ENCODE measurements around the gene CERS6.

CERS6 gene

DNA sequence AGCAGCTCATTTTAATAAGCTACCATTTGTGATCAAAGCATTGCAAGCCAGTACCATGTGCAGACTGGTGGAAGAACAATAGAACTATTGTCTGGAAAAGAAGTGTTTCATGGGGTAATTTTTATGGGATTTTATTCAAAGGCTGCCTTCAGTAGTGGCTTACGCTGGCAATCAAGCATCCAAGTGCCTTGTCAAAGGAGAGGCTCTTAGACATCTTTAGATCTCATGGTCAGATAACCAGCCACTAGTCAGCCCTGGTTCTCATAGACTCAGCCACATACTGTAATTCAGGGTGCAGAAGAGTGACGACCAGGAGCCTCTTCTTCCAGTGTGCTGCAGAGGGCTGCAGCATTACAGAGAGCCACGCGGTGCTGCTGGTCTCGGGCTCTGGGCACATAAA lies 247.9 kb downstream of the CERS6 start:
- DNase-seq = no peak

DNA sequence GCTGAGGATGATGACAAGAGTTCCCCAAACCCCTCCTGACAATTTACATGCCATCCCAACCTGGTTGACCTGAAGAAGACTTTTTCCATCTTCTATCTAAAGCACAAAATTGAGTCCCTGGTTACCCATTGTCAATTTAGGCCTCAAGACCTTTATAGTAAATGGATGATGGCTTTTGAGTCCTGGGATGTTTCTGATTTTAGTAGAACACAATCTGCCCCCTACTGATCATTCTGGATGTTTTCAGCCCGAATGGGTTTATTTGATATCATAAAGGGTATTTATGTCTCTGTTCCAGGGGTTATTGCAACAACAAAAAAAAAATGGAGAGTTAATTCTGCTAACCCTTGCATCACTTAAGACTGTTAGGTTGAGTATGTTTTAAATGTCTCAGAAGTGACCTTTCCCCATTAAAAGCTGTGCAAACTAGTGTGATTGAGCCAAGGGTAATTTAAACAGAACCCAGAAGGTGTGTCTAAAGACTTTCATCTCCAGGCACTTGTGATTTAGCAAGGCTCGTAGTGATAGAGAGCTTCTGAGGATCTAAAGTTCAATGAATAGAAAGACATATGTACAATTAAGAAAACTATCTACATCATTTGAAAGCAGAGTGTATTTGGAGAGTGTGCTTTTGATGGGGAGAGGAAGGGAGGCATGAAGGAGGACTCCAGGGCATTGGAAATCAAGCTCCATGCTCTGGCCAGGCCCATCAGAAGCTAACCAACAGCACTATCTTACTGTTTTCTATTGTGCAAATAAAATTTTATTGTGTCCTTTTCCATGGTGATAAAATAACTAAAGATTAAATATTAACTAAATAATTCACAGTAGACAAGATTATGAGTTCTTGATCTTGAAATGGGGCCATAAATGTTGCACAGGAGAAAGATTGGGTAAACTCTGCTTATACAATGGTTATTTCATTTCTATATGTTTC lies 249.7 kb downstream of the CERS6 start:
- no peak for DNase-seq

DNA sequence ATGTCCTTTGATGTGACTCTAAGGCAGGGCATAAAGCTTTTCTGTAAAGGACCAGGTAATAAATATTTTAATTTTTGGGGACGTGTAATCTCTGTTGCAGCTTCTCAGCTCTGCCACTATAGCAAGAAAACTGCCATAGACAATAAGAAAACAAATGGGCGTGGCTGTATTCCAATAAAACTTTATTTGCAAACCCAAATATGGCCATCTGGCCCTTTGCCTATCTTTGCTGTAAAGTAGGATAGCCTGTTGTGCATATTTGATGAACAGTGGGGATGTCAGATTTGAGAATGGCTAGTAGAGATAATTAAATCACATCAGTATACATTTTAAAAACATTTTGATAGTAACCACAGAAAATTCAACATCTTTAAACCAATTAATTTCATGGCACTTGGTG lies 250.7 kb downstream of the CERS6 start:
- no peak for DNase-seq

DNA sequence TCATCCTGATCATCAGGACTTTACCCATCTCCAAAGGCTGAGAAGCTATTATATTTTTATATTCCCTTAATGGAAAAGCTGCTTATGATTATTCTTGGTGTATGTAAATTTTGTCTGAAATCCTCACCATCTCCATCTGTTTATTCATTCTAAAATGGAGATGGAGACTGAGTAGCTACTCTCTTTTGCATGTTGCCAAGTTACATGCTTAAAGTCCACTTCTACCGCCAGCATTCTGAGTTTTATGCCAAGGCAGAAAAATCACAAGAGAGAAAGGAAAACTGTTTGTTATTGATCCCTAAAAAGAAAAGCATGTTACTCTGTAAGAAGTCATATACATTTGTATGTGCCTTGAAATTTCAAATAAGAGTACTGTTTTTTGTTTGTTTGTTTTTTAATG lies 252.0 kb downstream of the CERS6 start:
- no peak for DNase-seq

DNA sequence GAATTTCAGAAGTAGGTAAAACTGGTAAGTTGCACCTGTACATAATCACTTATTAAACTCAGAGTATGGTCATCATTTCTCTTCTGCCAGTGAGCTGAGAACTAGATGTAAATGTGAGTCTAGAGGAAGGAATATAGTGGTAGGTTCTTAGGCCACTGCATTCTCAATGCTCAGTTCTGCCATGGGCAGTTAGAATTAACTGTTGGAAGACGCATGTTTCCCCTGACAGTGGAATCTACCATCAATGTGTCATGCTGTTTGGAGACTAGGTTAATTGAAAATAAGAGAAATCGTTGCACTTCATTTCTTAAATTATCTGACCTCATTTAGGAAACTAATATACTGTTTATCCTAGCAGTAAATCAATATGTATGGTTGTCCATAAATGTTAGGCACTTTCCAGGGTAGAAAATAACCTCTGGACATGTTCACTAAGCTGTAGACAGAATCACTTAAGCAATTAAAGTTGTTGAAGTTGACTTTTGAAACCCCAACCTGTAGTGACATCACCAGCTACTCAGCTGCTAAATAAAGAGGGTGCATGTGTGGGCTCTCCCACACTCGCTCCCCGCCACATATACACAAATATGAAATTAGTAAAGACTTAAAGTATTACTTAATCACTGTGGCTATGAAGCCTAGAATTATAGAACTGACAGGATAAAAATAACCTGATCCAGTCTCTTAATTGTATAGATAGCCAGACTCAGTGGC lies 254.8 kb downstream of the CERS6 start:
- no peak for DNase-seq

DNA sequence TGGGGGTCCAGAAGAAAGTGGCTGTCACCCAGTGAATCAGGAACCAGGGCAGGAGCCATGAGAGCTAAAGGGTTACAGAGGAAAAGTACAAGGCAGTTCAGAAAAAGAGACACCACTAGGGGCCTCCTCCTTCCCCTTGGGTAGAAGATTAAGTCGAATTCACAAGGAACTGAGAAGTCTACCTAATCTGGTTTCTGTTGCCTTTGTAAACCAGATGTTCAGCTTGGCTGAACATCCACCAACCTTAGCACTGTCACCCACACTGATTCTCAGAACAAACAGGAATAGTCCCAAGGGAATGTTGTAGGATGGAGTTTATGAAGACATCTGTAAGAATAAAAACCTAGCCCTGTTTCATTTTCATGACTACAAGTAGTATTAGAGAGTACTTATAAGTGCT lies 256.0 kb downstream of the CERS6 start:
- DNase-seq = no peak

DNA sequence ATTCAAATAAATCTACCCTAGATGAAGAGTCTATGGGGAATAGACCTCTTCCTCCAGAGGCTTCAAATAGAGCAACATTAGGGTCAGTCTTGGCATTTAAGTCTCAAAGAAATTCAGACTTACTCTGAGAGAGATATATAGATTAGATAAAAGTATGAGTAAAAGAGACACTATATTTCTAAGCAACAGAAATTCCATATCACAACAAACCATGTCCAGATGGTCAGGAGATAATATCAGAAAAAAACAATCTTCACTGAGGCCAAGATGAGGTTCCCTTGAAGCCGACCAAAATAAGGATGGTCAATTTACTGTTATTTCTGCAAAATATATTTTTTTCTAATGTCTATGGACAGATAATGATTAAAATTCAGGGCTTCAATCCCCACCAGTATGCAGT lies 257.3 kb downstream of the CERS6 start:
- no peak for DNase-seq

DNA sequence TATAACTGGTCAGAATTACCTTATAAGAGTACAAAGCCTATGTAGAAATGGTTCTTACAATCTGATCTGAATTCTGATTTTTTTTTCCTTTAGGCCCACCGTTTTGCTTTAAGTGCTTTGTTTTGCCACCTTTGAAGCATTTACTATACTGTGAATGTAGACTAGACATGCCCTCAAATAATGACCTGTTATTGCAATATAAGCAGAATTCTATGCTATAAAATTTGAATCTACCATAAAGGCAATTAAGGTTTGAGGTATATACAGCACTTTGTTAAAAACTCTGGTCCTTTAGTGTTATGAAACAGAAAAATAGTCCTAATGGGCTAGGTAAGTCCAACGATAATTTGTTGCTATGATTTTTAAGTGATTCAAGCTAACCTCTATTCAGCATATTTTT lies 259.8 kb downstream of the CERS6 start:
- no peak for DNase-seq

DNA sequence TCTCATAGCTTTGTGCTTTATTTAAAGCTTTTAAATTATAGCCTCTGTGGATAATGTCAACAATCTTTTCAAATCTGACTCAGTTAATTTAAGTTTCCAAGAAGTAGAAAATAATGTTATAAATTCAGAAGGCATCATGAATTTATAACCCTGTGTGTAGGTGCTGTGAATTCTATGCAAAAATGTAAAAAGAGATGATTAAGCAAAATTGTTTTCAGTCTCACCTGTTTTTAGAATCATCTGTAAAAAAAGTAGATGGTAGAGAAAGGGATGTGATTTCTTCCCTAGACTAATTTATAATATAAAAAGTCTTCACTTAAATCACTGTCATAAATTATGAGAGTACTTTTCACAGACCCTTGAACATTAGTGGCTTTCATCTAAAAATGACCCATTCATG lies 260.8 kb downstream of the CERS6 start:
- DNase-seq = no peak

DNA sequence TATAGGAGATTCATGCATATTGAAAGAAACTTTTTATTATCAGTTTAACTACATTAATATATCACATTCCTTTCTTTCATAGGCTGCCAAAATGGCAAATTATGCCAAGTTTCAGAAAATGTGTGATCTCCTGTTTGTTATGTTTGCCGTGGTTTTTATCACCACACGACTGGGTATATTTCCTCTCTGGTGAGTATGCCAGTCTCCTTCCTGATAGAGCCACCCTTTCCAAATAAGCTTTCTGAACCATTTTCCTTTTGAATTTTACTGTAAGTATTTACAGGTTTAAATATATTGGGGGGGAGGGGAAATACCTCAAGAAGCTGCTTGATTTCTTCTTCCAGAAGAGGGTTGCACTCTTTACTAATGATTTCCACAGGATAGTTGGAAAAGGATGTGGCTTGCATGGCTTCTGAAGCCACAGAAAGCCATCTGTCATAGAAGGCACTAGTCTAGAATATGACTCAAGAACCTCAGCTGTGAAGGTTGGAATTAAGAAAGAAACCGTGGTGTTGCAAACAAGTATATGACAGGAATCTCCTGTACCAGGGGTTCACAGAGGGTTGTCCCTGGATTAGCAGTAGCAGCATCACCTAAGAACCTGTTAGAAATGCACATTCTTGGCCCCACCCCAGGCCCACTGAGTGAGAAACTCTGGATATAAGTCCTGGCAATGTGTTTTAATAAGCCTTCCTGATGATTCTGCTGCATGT lies 261.9 kb downstream of the CERS6 start:
- DNase-seq = no peak

DNA sequence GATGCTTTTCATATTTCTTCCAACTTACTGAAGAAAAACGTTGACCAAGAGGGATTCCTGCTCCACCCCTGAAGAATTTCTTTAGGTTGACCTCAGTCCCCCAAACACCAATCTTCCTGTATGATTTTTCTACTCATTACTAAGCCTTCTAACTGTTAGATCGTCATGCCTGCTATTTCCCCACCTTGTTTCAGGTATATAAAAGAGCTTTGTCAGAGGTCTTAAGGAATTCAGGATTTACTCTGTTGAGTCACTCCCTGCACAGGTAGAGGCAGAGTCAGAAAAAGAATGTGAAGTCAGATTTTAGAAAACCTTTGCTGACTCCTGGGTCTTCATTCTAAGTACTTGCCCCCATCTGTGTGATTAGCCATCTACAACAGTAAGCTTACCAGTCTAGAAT lies 262.6 kb downstream of the CERS6 start:
- no peak for DNase-seq

DNA sequence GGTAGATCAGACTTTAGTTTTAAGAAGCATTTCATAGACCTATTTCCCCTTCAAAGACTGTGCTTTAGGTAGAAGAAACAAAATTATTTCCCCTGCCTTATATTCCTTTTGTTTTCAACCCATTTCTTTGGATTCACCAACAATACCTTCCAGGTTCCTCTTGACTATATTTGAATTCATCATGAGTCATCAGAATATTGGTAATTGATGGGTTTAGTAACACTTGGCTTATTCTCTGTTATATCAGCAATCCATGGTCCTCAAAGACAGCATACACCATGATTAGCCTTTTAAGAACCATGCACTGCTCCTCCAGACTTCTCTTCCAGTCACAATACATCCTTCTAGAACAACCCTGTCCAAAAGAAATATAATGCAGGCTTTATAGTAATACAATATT lies 263.4 kb downstream of the CERS6 start:
- no peak for DNase-seq

DNA sequence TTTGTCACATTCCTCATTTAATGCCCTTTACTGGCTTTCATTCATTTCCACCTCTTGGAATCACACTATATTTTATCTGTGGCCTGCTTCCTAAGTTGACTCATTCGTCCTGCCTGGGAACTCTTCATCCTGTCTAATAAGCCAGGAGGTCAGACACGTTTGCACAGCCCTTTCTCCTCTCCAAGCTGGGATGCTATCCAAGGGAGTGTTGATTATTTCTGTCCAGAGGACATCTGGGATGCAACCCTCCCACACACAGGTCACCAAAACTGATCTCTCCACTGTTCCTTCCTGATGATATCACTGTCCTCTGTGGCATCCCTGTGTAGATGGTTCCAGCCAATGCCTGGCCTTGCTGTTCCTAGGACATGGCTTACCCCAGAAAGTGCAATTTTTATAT lies 266.5 kb downstream of the CERS6 start:
- DNase-seq = no peak

DNA sequence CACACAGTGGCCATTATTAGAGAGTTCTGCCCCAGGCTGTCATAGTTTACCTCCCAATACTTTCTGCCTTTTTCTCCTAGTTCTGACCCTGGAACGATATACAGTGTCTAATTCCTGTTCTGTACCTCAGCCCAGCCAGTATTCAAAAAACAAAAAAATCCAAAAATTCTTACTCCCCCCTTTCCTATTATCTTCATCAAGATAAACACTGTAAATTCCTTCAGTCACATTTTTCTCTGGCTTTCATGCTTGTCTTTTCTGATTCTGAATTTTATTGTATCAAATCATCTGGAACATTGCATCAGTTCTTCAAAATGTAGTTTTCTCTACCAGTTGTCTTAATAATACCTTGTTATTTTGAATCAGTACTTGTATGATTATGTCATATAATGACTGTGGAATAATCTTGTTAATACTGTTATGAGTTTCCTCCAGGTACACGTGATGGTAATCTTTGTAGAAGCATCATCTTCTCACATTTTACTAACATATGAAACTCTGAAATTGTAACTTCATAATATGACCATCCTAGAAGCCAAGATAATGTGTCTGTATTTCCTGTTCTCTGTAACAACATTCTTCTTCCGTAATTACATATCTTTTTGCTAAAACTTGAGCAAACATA lies 267.3 kb downstream of the CERS6 start:
- DNase-seq = no peak

DNA sequence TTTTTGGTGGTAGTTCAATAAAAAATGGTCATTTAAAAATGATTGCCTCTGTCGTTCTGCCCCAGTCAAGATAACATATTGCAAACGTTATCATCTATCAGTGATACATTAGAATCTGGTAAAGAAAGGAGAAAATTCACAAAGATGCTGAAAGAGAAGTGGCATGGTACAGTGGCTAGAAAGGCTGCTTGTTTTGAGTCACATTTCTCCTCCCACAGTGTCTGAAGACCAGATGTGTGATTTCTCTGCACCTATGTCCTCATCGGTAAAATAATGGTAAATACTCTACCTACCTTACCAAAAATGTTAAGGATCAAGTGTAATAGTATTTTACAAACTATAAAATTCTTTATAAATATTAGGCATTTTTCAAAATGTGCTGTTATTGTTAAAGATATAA lies 270.3 kb downstream of the CERS6 start:
- no peak for DNase-seq

DNA sequence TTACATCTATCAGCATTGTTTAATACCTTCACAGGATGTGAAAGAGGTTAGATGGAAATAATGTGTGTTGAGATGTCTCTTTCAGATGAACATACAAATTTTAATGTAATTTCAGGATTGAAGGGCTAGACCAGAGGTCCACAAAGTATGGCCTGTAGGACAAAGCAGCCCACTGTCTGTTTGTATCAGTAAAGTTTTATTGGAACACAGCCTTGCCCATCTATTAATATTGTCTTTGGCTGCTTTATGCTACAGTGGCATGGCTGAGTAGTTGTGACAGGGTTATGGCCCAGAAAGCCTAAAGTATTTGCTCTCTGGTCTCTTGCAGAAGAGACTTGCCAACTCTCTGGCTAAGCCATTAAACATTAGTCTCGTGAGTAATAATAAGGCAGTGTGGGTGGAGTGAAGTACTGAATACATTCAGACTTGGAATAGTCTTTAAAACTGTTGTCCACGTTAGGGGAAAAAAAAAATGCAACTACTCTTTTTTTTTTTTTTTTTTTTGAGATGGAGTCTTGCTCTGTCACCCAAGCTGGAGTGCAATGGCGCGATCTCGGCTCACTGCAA lies 271.9 kb downstream of the CERS6 start:
- no peak for DNase-seq

DNA sequence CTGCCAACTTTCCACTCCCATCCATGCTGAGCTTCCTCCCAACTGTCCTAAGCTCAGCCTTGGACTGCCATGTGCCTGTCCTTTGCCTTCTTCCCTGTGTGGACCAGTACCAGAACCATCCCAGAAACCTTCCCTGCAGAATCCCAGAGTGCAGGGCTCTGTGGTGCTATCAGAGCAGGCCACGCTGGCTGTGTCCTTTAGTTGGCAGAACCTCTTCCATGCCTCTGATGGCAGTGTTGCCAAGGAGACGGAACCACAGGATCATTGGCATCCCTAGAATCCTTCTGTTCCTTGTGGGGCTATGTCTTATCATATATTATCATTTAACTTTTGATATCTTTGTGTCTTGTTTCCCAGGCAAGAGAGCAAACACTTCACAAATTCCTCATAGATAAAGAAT lies 273.4 kb downstream of the CERS6 start:
- no peak for DNase-seq

DNA sequence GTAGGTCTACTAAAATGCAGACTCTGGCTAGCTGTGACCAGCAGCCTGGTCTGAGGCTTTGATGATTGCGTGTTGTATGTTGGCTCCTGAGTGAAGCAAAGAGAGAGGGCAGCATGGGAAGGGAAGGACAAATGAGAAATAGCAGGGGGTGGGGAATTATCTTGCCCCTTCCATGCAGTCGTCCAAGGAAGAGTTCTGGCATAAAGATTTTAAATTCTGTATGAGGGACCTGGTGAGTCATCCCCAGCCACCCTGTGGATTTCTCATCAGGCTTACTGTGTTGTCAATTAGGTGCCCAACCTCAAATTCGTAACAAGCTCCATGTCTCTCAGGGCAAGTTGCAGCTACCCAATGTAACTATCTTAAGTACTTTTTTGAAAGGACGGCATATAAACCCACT lies 274.3 kb downstream of the CERS6 start:
- DNase-seq = no peak

DNA sequence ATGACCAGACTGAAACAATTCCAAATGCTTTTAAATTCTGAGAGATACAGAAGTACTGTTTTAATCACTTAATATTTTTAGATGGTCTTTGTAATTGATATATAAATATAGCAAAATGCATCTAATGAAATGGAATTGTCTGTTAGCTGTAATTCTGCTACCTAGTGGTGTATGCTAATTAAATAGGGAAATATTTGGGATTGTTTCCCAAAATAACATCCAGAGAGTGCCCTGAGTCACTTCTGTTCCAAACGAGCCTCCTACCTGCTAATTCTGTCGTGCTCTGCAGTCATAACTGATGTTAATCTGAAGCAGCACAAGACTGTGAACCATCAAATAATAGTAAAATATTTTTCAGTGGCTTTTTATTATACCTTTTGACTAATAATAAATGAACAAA lies 274.9 kb downstream of the CERS6 start:
- DNase-seq = no peak

DNA sequence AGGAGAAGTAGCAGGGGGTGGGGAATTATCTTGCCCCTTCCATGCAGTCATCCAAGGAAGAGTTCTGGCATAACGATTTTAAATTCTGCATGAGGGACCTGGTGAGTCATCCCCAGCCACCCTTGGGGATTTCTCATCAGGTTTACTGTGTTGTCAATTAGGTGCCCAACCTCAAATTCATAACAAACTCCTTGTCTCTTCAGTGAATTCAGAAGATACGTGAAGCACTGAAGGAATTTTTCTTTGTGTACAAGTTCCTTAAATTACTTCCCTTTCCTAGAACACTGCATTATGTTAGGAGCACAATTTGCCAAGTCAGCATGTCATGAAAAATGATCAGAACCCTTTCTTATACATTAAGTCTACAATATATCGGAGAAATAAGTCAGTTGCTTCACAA lies 275.5 kb downstream of the CERS6 start:
- no peak for DNase-seq

DNA sequence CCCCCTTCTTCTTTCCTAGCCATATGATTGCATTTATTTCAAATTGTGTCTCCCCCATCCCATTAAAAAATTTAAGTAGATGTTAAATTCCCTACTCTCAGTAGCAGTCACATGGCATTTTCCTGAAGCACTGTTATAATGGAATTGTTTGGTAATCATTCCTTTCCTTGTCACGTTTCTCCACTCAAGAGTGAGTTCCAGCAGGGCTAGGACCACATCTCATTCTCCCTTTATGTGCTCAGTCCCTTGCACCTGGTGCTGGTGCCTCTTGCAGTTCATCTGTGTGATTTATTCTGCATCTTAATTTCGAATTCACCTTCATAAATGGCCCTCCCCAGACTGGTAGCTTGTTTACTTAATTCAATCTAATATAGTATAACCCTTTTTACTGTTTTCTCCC lies 276.0 kb downstream of the CERS6 start:
- DNase-seq = no peak

DNA sequence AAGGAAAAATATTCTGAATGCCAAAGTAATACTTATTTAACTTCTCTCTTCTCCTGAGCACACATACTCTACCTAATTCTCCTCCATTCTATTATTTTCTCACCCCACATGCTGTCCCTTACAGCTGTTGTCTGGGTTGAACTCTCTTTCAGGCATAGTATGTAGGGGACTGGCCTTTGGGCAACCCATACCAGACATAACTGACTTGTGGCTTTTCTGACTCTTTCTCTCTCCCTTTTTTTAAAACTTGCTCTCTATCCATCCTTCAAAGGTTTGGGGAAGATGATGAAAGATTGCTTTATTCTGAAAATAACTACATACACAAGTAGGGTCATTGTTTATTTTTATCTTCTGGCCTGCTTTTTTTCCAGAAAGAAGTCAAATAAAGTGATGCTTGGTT lies 276.4 kb downstream of the CERS6 start:
- DNase-seq = no peak
